Kidney epithelial cell (primary cell): ENCODE results near the gene FMNL2. TPM values are rescaled to one million over a fixed set of nuclear protein-coding genes. Genes with fewer than 3 reads are reported as not detected.

ENCODE experiments used
- DNase-seq: peaks from one replicate; pipeline ENCODE4 v3.0.0-alpha.2; 2010; ENCODE audit warnings: low read depth
- H3K27me3 ChIP-seq: 2 replicates; pipeline ENCODE4 v1.6.0; 2011; ENCODE audit warnings: low read length; ENCODE audit not compliant: control insufficient read depth, insufficient read depth
- H3K36me3 ChIP-seq: 2 replicates; pipeline ENCODE4 v1.5.1; 2011; ENCODE audit warnings: low read length; ENCODE audit not compliant: control insufficient read depth, insufficient read depth
- H3K4me3 ChIP-seq: 2 replicates; pipeline ENCODE4 v1.5.1; 2011; ENCODE audit warnings: low read depth, mild to moderate bottlenecking, control low read depth, low read length
- CTCF ChIP-seq: IDR thresholded peaks from 2 replicates; pipeline ENCODE4 v1.5.1; 2011; ENCODE audit warnings: mild to moderate bottlenecking, moderate library complexity, low read length, control low read depth, inconsistent platforms; ENCODE audit not compliant: insufficient read depth, poor library complexity, severe bottlenecking
- total RNA-seq: library from RNA; depleted of rRNA; stranded (reverse); fragments of >200 nt; gene quantifications from 2 replicates; pipeline ENCODE4 v1.2.3, GENCODE V29; 2015

The FMNL2 gene
- total RNA-seq, 1 donor from 2014 or later = 68.0 TPM

DNA sequence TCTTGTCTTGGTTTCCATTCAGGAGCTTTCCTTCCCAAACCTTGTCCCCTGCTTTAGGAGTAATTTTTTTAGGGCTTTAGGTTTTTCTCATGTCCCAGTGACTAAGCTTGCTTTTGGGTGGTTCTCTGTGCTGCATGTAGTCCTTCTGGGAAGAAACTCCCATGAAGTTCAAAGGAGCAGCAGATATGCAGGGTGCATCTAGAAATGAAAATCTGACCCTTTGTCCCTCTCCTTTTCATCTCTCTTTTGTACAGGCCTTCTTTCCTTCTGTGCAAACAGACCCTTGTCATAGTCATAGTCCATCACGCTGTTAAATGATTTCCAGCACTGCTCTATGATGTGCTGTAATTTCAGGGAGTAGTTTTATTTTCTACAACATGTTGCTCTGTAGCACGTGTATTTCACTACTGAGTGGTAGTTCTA is 20.4 kb downstream of the FMNL2 start:
- Histone ChIP-seq H3K36me3 (no peaks in the 10 kb centered on the region), H3K4me3 (no peak overlapping the region), H3K27me3 (no peaks in the 10 kb centered on the region)
- TF ChIP-seq CTCF = no peak
- DNase-seq = no peak

GRCh38 chr2:152359573-152360363 is 24.8 kb downstream of the FMNL2 start:
- Histone ChIP-seq H3K4me3 (no peak overlapping the region), H3K36me3 (no peaks in the 10 kb centered on the region), H3K27me3 (no peaks in the 10 kb centered on the region)
- no peak for TF ChIP-seq CTCF
- no peak for DNase-seq

DNA sequence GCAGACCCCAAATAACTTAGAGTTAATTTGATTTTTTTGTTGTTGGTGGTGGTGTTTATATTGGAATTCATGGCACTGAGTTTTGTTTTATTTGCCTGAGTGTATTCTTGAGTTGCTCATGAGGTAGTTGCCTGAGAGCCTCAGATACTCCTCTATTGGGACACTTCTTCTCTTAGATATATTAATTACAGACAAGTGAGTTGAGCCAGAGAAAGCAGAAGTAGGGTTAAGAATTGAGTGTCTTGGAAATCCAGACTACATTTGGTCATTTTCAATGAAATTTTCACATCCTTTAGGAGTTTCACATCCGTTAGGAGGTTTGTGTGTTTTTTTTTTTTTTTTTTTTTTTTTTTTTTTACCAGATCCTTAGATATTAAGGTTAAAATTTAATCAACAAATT is 29.0 kb downstream of the FMNL2 start:
- TF ChIP-seq CTCF = no peak
- Histone ChIP-seq H3K4me3 (no peak overlapping the region), H3K36me3 (no peaks in the 10 kb centered on the region), H3K27me3 (no peaks in the 10 kb centered on the region)
- no peak for DNase-seq

- H3K4me3 ChIP-seq = no peak overlapping the region
- no peak for TF ChIP-seq CTCF
- no peaks in the 10 kb centered on the region for H3K36me3 ChIP-seq
- DNase-seq = no peak
- no peaks in the 10 kb centered on the region for H3K27me3 ChIP-seq
Observed at GRCh38 chr2:152367547-152368390, 32.8 kb downstream of the FMNL2 start.

GRCh38 chr2:152369176-152369860 is 34.3 kb downstream of the FMNL2 start:
- peak; percentile 59 for DNase-seq
- H3K4me3 ChIP-seq = no peak overlapping the region
- H3K36me3 ChIP-seq = no peaks in the 10 kb centered on the region
- no peaks in the 10 kb centered on the region for H3K27me3 ChIP-seq
- no peak for TF ChIP-seq CTCF
